ENCODE data around the gene C2CD4D. TPM values are rescaled to one million over a fixed set of nuclear protein-coding genes. Genes with fewer than 3 reads are reported as not detected.
A peak's percentile ranks its signal among the peaks of the same experiment; 100 is the strongest.

The C2CD4D gene
- total and polyA plus RNA-seq, 2 of the 13 experiments (the other 11 are each of a cell fraction or from before 2014, with no cell fraction given) = not detected

DNA sequence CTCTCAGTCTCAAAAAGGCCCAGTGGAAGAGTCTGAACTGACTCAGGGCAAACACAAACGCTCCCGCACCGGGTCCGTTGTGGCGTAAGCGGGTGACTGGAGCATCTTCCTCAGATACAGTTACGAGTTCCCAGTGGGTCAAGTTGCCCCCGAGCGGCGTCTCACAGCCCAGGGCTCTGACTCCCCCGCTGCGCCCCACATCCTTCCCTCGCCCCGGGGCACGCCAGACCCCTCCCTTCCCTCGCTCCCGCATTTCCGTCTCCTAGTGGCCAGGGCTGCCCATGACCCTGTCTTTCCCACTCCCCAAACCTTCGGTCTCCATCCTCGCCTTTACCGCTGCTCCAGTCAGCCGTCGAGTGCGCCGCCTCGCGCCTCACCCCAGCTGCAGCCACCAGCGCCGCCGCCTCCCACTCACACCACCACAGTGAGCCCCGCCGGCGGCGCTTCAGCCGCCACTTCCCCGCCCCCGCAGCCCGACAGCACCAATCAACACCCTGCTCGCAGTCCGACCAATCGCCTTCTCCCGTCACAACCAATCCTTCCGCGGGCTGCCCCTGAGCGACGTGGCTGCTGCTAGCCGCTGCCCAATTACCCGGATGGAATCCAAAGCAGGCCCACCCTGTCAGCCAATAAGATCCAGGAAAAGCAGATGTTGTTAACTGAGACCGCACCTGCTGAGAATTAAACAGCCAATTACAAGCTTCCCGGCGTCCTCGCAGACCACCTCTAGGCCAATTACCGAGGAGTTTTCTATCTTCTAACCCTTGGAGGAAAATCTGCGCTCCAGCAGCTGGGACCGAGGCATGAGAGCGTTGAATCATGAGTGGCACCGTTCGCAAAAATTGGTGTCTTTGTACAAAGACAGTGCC, 49.3 kb downstream of the C2CD4D start, which contains the start of gene TDRKH (continued):
- TF ChIP-seq, protein P1, sequence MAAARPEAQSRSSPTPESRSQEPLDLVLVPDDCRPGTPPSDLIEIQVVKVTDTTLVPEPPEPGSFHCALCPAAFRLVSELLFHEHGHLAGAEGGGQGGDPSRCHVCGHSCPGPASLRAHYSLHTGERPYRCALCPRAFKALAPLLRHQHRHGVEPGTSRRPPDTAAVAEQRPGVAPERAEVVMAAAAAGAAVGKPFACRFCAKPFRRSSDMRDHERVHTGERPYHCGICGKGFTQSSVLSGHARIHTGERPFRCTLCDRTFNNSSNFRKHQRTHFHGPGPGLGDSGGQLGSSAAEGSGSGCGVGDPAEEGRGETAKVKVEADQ (CRISPR knock-in tag; IDR thresholded peaks at IDR 0.05; ENCODE audit: borderline replicate concordance) = no peak; the same call in 1 of the 2 replicates
- TF ChIP-seq ZBTB4 (CRISPR knock-in tag; IDR thresholded peaks at IDR 0.05; ENCODE audit: borderline replicate concordance) = no peak
- TF ChIP-seq ZNF317 (CRISPR knock-in tag; IDR thresholded peaks at IDR 0.05) = no peak
- TF ChIP-seq SSRP1 (CRISPR knock-in tag; IDR thresholded peaks at IDR 0.05) = no peak
- 0 out of 2 replicates have a peak, but pooled peaks have one; percentile 25 for TF ChIP-seq SIX4 (CRISPR knock-in tag; IDR thresholded peaks at IDR 0.05)
- TF ChIP-seq, protein P2, sequence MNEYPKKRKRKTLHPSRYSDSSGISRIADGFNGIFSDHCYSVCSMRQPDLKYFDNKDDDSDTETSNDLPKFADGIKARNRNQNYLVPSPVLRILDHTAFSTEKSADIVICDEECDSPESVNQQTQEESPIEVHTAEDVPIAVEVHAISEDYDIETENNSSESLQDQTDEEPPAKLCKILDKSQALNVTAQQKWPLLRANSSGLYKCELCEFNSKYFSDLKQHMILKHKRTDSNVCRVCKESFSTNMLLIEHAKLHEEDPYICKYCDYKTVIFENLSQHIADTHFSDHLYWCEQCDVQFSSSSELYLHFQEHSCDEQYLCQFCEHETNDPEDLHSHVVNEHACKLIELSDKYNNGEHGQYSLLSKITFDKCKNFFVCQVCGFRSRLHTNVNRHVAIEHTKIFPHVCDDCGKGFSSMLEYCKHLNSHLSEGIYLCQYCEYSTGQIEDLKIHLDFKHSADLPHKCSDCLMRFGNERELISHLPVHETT (CRISPR knock-in tag; conservative IDR thresholded peaks at IDR 0.05) = no peak
- TF ChIP-seq SMARCE1 (IDR thresholded peaks at IDR 0.05; ENCODE audit: borderline replicate concordance) = no peak
- TF ChIP-seq ELF4 (CRISPR knock-in tag; IDR thresholded peaks at IDR 0.05; ENCODE audit: borderline replicate concordance) = peak; percentile 77
- TF ChIP-seq ZNF629 (CRISPR knock-in tag; conservative IDR thresholded peaks at IDR 0.05) = no peak; the same call in 1 of the 2 replicates
- TF ChIP-seq ZFP36 (IDR thresholded peaks at IDR 0.05; ENCODE audit: borderline replicate concordance, low read depth, low read length, partially characterized antibody) = no peak
- peak; percentile 25 for TF ChIP-seq YY1 (IDR thresholded peaks at IDR 0.05; ENCODE audit: insufficient read depth, insufficient replicate concordance, low read depth, low read length)
- no peak for TF ChIP-seq GLI4 (CRISPR knock-in tag; IDR thresholded peaks at IDR 0.05; ENCODE audit: borderline replicate concordance)
- TF ChIP-seq ZNF430 (CRISPR knock-in tag; IDR thresholded peaks at IDR 0.05) = peak; percentile 72; the same call in 1 of the 2 replicates
- TF ChIP-seq, protein P3, sequence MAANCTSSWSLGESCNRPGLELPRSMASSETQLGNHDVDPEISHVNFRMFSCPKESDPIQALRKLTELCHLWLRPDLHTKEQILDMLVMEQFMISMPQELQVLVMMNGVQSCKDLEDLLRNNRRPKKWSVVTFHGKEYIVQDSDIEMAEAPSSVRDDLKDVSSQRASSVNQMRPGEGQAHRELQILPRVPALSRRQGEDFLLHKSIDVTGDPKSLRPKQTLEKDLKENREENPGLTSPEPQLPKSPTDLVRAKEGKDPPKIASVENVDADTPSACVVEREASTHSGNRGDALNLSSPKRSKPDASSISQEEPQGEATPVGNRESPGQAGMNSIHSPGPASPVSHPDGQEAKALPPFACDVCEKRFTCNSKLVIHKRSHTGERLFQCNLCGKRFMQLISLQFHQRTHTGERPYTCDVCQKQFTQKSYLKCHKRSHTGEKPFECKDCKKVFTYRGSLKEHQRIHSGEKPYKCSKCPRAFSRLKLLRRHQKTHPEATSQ (CRISPR knock-in tag; IDR thresholded peaks at IDR 0.05; ENCODE audit: borderline replicate concordance) = no peak
- TF ChIP-seq ZNF660 (CRISPR knock-in tag; IDR thresholded peaks at IDR 0.05; ENCODE audit: borderline replicate concordance, low read depth) = no peak
- no peak for TF ChIP-seq RFX3 (CRISPR knock-in tag; IDR thresholded peaks at IDR 0.05)
- peak; percentile 28; the same call in 1 of the 2 replicates for TF ChIP-seq STAG1 (CRISPR knock-in tag; IDR thresholded peaks at IDR 0.05)
- no peak for TF ChIP-seq GPN1 (CRISPR knock-in tag; IDR thresholded peaks at IDR 0.05; ENCODE audit: borderline replicate concordance)
- TF ChIP-seq NFE2L1 (CRISPR knock-in tag; IDR thresholded peaks at IDR 0.05; ENCODE audit: borderline replicate concordance) = no peak
- TF ChIP-seq ZNF121 (CRISPR knock-in tag; IDR thresholded peaks at IDR 0.05) = no peak
- peak; percentile 75 for TF ChIP-seq FOXK2 (IDR thresholded peaks at IDR 0.05)
- TF ChIP-seq HMG20A (CRISPR knock-in tag; IDR thresholded peaks at IDR 0.05; ENCODE audit: borderline replicate concordance) = 0 out of 2 replicates have a peak, but pooled peaks have one; percentile 19
- peak; percentile 93 for TF ChIP-seq ZMAT3 (CRISPR knock-in tag; conservative IDR thresholded peaks at IDR 0.05)

Measured in HepG2 (cell line).